Peyer's patch (tissue), 4 donors: Measurements from ENCODE around the gene FRMPD2.

Experiments
- POLR2A ChIP-seq, 2 donors: fragments of 450-650 bp; IDR thresholded peaks; one replicate each; pipeline ENCODE4 v1.5.1; 2017; ENCODE audit warnings: antibody characterized with exemption in 2 of 2, mild to moderate bottlenecking in 2 of 2, moderate library complexity in 2 of 2
- TF ChIP-seq, protein P1 (sequence below), 6 experiments: fragments of 450-650 bp in 4 of 6; fragments of 200-600 bp in 2 of 6; sonication (generic) in 1 of 6; IDR thresholded peaks; one replicate each; pipeline ENCODE4 v1.5.1; 2017 to 2019; ENCODE audit warnings: antibody characterized with exemption in 6 of 6, mild to moderate bottlenecking in 3 of 6, moderate library complexity in 1 of 6

DNA sequence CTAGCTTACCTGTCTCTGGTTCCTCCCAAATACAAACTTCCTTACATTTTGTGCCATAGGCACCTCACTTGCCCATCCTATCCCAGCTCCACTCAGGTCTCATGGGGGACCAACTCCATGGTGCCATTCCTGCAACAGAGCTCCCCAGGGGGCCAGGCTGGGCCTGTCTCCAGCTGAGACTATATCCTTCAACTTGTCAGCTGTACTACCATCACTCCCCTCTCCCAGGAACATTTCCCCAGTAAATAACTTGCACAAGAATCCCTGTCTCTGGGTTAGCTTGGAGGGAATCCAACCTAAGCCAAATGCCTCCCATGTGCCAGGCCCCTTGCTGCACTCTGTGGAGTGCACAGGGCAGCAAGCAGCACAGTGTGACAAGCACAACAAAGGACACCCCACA, 33.2 kb downstream of the FRMPD2 start:
- TF ChIP-seq, protein P1, sequence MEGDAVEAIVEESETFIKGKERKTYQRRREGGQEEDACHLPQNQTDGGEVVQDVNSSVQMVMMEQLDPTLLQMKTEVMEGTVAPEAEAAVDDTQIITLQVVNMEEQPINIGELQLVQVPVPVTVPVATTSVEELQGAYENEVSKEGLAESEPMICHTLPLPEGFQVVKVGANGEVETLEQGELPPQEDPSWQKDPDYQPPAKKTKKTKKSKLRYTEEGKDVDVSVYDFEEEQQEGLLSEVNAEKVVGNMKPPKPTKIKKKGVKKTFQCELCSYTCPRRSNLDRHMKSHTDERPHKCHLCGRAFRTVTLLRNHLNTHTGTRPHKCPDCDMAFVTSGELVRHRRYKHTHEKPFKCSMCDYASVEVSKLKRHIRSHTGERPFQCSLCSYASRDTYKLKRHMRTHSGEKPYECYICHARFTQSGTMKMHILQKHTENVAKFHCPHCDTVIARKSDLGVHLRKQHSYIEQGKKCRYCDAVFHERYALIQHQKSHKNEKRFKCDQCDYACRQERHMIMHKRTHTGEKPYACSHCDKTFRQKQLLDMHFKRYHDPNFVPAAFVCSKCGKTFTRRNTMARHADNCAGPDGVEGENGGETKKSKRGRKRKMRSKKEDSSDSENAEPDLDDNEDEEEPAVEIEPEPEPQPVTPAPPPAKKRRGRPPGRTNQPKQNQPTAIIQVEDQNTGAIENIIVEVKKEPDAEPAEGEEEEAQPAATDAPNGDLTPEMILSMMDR (IDR thresholded peaks at IDR 0.05) = no peak
- TF ChIP-seq POLR2A (IDR thresholded peaks at IDR 0.05) = no peak
